ENCODE data around the gene MAGOH.
"Not testable (repeated sequence)": the region's sequence is repeated elsewhere in the genome, so short reads cannot be mapped to it uniquely, and the experiment has no call there.

MAGOH gene

DNA sequence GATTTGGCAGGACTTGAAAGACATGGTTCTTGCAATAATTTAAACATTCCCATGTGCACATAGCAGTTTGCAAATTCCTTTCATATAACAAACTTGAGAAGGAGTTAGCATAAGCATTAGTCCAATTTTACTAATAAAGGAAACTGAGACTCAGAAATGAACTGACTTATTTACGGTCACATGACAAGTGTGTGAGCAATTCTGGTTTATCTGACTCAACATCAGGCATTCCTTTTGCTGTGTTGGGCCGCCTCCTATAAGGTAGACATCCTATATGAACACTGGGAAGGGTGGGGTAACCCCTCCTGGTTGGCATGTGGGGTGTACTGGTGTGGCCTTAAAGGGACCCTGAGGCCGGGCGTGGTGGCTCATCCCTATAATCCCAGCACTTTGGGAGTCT, 50.2 kb downstream of the MAGOH start:
- Histone ChIP-seq H3K4me3 (replicated peaks; ENCODE audit: low read depth, low read length) (no peak overlapping the region), H3K36me3 (ENCODE audit: control insufficient read depth, insufficient read depth, low read length) (no peaks in the 10 kb centered on the region), H3K27me3 (replicated peaks; ENCODE audit: control insufficient read depth, insufficient read depth, low read length) (no peaks in the 10 kb centered on the region; the same call in 1 of the 2 replicates)
- no peak for TF ChIP-seq CTCF (IDR thresholded peaks at IDR 0.05; ENCODE audit: insufficient read depth, low read length, poor library complexity, severe bottlenecking)
- DNase-seq (ENCODE audit: extremely low read depth, insufficient read length), result no peak

DNA sequence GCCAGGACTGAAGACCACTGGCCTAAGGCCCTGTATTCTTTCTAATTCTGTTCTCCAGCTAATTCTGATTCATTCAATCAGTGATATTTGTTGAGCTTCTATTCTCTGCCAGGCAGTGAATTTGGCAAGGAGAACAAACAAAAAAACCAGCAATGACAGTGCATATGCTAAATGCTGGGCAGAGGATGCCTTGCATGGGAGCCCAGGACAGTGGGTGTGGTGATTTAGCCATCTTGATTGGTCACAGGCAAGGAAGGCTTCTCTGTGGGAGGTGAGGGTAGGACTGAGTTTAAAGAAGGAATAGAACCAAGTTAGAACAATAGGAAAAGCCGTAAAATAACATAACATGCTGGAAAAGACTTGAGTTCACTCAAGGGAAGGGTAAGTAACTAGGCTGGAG, 50.9 kb downstream of the MAGOH start:
- Histone ChIP-seq H3K27me3 (replicated peaks; ENCODE audit: control insufficient read depth, insufficient read depth, low read length) (no peaks in the 10 kb centered on the region; the same call in 1 of the 2 replicates), H3K36me3 (ENCODE audit: control insufficient read depth, insufficient read depth, low read length) (no peaks in the 10 kb centered on the region), H3K4me3 (replicated peaks; ENCODE audit: low read depth, low read length) (no peak overlapping the region)
- DNase-seq (ENCODE audit: extremely low read depth, insufficient read length), result no peak
- TF ChIP-seq CTCF (IDR thresholded peaks at IDR 0.05; ENCODE audit: insufficient read depth, low read length, poor library complexity, severe bottlenecking), result no peak

GRCh38 chr1:53186533-53186932, 51.8 kb downstream of the MAGOH start:
- Histone ChIP-seq H3K4me3 (replicated peaks; ENCODE audit: low read depth, low read length) (no peak overlapping the region), H3K36me3 (ENCODE audit: control insufficient read depth, insufficient read depth, low read length) (no peaks in the 10 kb centered on the region), H3K27me3 (replicated peaks; ENCODE audit: control insufficient read depth, insufficient read depth, low read length) (no peaks in the 10 kb centered on the region; the same call in 1 of the 2 replicates)
- no peak for DNase-seq (ENCODE audit: extremely low read depth, insufficient read length)
- no peak for TF ChIP-seq CTCF (IDR thresholded peaks at IDR 0.05; ENCODE audit: insufficient read depth, low read length, poor library complexity, severe bottlenecking)

DNA sequence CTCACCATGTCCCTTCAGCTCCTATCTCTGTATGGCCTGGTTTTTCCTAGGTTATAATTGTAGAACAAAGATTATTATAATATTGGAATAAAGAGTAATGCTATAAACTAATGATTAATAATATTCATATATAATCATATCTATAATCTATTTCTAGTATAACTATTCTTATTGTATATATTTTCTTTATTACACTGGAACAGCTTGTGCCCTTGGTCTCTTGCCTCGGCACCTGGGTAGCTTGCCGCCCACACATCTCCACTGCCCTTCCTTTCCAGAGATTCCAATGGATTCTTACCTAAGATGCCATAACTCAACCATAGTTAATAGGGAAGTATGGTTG, 52.4 kb downstream of the MAGOH start:
- not testable (repeated sequence) for DNase-seq (ENCODE audit: extremely low read depth, insufficient read length); H3K27me3 ChIP-seq (replicated peaks; ENCODE audit: control insufficient read depth, insufficient read depth, low read length); H3K4me3 ChIP-seq (replicated peaks; ENCODE audit: low read depth, low read length); H3K36me3 ChIP-seq (ENCODE audit: control insufficient read depth, insufficient read depth, low read length)

DNA sequence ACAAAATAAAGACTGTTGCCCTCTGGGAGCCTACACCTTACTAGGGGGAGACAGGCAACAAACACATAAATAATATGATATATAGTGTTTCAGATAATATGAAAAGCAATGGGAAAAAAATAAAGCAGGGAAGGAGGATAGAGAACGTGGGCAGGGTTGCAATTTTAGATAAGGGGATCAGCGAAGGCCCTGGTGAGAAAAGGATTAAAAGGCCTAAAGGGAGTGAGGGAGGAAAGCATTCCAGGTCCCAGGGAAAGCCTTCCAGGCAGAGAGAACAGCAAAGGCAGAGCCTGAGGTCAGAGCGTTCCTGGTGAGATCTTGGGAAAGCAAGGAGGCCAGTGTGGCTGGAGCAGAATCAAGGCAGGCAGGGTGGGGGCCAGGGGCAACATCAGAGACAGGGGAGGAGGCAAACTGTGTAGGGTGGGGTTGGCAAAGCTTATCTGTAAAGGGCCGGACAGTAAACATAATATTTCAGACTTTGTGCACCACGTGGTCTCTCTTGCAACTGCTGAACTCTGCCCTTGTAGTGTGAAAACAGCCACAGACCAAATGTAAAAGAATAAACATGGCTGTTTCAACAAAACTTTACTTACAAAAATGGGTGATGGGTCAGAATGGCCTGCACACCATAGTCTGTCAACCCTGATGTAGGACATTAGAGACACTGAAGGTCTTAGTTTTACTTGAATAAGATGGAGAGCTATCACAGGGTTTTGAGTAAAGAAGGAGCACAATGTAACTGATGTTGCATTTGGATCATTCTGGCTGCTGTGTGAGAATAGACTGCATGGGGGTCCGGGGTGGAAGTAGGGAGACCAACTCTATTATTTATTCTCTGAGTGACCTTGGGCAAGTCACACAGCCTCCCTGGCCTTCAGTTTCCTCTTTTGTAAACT, 55.0 kb downstream of the MAGOH start:
- no peak for DNase-seq (ENCODE audit: extremely low read depth, insufficient read length)
- Histone ChIP-seq H3K36me3 (ENCODE audit: control insufficient read depth, insufficient read depth, low read length) (no peaks in the 10 kb centered on the region), H3K4me3 (replicated peaks; ENCODE audit: low read depth, low read length) (no peak overlapping the region), H3K27me3 (replicated peaks; ENCODE audit: control insufficient read depth, insufficient read depth, low read length) (no peaks in the 10 kb centered on the region; the same call in 1 of the 2 replicates)
- no peak for TF ChIP-seq CTCF (IDR thresholded peaks at IDR 0.05; ENCODE audit: insufficient read depth, low read length, poor library complexity, severe bottlenecking)

GRCh38 chr1:53182716-53183094, 55.6 kb downstream of the MAGOH start:
- no peak for DNase-seq (ENCODE audit: extremely low read depth, insufficient read length)
- no peak for TF ChIP-seq CTCF (IDR thresholded peaks at IDR 0.05; ENCODE audit: insufficient read depth, low read length, poor library complexity, severe bottlenecking)
- Histone ChIP-seq H3K36me3 (ENCODE audit: control insufficient read depth, insufficient read depth, low read length) (no peaks in the 10 kb centered on the region), H3K27me3 (replicated peaks; ENCODE audit: control insufficient read depth, insufficient read depth, low read length) (no peaks in the 10 kb centered on the region; the same call in 1 of the 2 replicates), H3K4me3 (replicated peaks; ENCODE audit: low read depth, low read length) (no peak overlapping the region)
